ENCODE measurements around the gene U2AF1L4. TPM values are rescaled to one million over a fixed set of nuclear protein-coding genes. Genes with fewer than 3 reads are reported as not detected.

U2AF1L4 gene
- total RNA-seq, 1 experiment from 2014 or later: 14.3 TPM

DNA sequence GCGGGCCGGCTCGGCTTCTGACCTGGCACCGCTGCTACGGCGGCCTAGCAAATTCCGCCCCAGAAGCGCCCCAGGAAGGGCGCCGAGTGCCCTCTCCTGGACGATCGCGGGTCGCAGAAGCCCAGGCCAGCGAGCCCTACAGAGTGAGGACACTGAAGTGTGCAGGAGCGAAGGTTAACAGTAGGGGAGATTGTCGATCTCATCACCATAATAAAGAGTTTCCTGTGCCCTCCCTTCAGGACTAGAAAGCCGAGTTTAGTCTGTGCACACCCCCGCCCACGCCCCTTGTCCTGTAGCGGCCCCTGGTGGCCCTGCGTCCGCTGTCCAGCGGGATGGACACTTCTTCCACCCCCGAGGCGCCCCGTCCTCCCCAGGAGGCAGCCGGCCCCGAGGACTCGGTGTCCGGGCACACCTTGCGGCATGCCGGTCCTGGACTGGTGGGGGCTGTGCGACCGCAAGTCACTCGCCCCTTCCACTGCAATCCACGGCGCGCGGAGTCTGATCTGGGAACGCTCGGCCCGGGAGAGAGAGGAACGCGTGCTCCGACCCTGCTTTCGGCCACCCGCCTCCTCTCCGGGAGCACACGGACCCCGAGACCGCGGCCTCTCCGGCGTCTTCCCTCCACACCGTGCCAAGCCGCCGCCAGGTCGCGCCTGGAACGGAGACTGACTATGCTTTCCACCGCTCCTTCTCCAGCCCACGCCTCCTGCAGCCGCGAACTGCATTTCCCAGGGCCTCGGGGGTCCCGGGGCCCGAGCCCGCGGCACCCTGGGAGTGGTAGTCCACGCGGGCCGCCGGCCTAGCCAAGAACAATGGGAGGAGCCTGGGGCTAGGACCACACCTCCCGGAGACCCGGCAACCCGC is 28.2 kb downstream of the U2AF1L4 start:
- Histone ChIP-seq H3K4me2 (peak overlapping the region; percentile 99), H3K79me2 (ENCODE audit: low read depth) (peaks cover 34% of the 10 kb centered on the region), H3K4me3 (peak overlapping the region; percentile 85), H3K9me2 (ENCODE audit: insufficient read depth) (no peaks in the 10 kb centered on the region), H3K36me3 (ENCODE audit: low read depth) (no peaks in the 10 kb centered on the region), H3K4me1 (replicated peaks; ENCODE audit: insufficient read depth) (peaks cover 20% of the 10 kb centered on the region), H3F3A (ENCODE audit: insufficient read depth, low read depth) (peaks cover 6% of the 10 kb centered on the region; the same call in 1 of the 2 replicates), H3K27me3 (ENCODE audit: insufficient read depth, low read depth) (no peaks in the 10 kb centered on the region), H3K27ac (peak overlapping the region; percentile 45), H4K20me1 (ENCODE audit: insufficient read depth) (peaks cover 14% of the 10 kb centered on the region), H2AFZ (peak overlapping the region; percentile 99), H3K9me3 (ENCODE audit: insufficient read depth, low read depth) (no peaks in the 10 kb centered on the region)
- CTCF ChIA-PET: interaction anchor here (0.5 kb wide), 1 partner anchor 181 kb away, joined by 4 read pairs; no protein-coding TSS in a partner anchor
- intact Hi-C loops (cut with micrococcal nuclease; ENCODE audit: unreplicated experiment): loop anchor here (1.0 to 5.0 kb wide), 14 partner anchors 24 to 744 kb away; partner anchors contain the start of genes COX6B1, LIN37, PSENEN and U2AF1L4
- DNase-seq: peak; percentile 83 to 89
- POLR2A ChIA-PET (ENCODE audit: unreplicated experiment): no interaction called here
- BruUV-seq (replicated peaks): TSS peak; percentile 52
- TF ChIP-seq EZH2 (IDR thresholded peaks at IDR 0.05; ENCODE audit: low read depth) (no peak), CTCF (conservative IDR thresholded peaks at IDR 0.05) (peak; percentile 91)

DNA sequence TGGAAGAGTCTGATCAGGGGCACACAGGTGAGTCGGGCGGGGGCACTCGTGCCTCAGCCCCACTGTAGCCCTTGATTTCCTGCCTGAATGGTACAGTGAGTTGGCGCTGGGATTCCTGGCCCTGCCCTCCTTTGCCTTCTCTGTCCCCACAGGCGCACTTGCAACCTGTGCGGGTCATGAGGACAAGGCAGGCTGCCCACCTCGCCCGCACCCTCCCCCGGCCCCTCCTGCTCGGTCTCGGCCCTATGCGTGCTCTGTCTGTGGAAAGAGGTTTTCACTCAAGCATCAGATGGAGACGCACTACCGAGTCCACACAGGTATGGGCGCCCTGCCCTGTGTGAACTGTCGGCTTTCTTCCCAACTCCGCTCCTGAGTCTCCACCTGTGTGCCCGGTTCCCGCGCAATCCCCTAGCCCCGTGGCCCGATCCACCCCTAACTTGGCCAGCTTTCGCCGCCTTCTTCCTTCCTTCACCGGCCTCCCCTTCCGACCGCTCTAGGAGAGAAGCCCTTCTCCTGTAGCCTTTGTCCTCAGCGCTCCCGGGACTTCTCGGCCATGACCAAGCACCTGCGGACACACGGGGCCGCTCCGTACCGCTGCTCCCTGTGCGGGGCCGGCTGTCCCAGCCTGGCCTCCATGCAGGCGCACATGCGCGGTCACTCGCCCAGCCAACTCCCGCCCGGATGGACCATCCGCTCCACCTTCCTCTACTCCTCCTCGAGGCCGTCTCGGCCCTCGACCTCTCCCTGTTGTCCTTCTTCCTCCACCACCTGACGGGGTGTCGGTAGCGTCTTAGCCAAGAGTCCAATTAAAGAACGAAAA is 29.0 kb downstream of the U2AF1L4 start:
- H3K4me1 ChIP-seq (replicated peaks; ENCODE audit: insufficient read depth): peaks cover 20% of the 10 kb centered on the region
- ChIA-PET CTCF (interaction anchor here (0.6 kb wide), 1 partner anchor 22 kb away, joined by 3 read pairs; no protein-coding TSS in a partner anchor), POLR2A (ENCODE audit: unreplicated experiment) (interaction anchor here (0.7 kb wide), 1 partner anchor 689 kb away, joined by 4 read pairs; no protein-coding TSS in a partner anchor)
- peak overlapping the region; percentile 85 for H3K4me3 ChIP-seq
- DNase-seq: peak in 1 of 2 experiments; percentile 42
- no peaks in the 10 kb centered on the region for H3K36me3 ChIP-seq (ENCODE audit: low read depth)
- H3K27ac ChIP-seq: peak overlapping the region; percentile 45
- no peaks in the 10 kb centered on the region for H3K9me2 ChIP-seq (ENCODE audit: insufficient read depth)
- H4K20me1 ChIP-seq (ENCODE audit: insufficient read depth): peaks cover 14% of the 10 kb centered on the region
- H3K27me3 ChIP-seq (ENCODE audit: insufficient read depth, low read depth): no peaks in the 10 kb centered on the region
- H3K4me2 ChIP-seq: peak overlapping the region; percentile 99
- intact Hi-C loops (cut with micrococcal nuclease; ENCODE audit: unreplicated experiment): loop anchor here (1.0 to 5.0 kb wide), 7 partner anchors 29 to 743 kb away; partner anchors contain the start of genes PSENEN and U2AF1L4
- peak overlapping the region; percentile 99 for H2AFZ ChIP-seq
- TF ChIP-seq EZH2 (IDR thresholded peaks at IDR 0.05; ENCODE audit: low read depth) (no peak), CTCF (conservative IDR thresholded peaks at IDR 0.05) (no peak)
- H3K9me3 ChIP-seq (ENCODE audit: insufficient read depth, low read depth): no peaks in the 10 kb centered on the region
- BruUV-seq (replicated peaks): no TSS peak
- H3K79me2 ChIP-seq (ENCODE audit: low read depth): peaks cover 34% of the 10 kb centered on the region
- peaks cover 6% of the 10 kb centered on the region; the same call in 1 of the 2 replicates for H3F3A ChIP-seq (ENCODE audit: insufficient read depth, low read depth)

GRCh38 chr19:35715355-35715809 is 29.8 kb downstream of the U2AF1L4 start:
- no peak for DNase-seq
- Histone ChIP-seq H3K27me3 (ENCODE audit: insufficient read depth, low read depth) (no peaks in the 10 kb centered on the region), H3K4me2 (peak overlapping the region; percentile 99), H3K9me3 (ENCODE audit: insufficient read depth, low read depth) (no peaks in the 10 kb centered on the region), H3K36me3 (ENCODE audit: low read depth) (no peaks in the 10 kb centered on the region), H2AFZ (peak overlapping the region; percentile 99; the same call in 1 of the 2 replicates), H3K79me2 (ENCODE audit: low read depth) (peaks cover 34% of the 10 kb centered on the region), H3K9me2 (ENCODE audit: insufficient read depth) (no peaks in the 10 kb centered on the region), H3K4me3 (peak overlapping the region; percentile 85; the same call in 1 of the 2 replicates), H4K20me1 (ENCODE audit: insufficient read depth) (peaks cover 14% of the 10 kb centered on the region), H3K27ac (no peak overlapping the region), H3K4me1 (replicated peaks; ENCODE audit: insufficient read depth) (peaks cover 20% of the 10 kb centered on the region), H3F3A (ENCODE audit: insufficient read depth, low read depth) (peaks cover 6% of the 10 kb centered on the region; the same call in 1 of the 2 replicates)
- ChIA-PET CTCF (no interaction called here), POLR2A (ENCODE audit: unreplicated experiment) (interaction anchor here (0.6 to 0.7 kb wide), 2 partner anchors 689 to 1581 kb away, joined by 4 to 6 read pairs; no protein-coding TSS in a partner anchor)
- no TSS peak for BruUV-seq (replicated peaks)
- intact Hi-C loops (cut with micrococcal nuclease; ENCODE audit: unreplicated experiment): loop anchor here (5.0 kb wide), 1 partner anchor 398 kb away; no protein-coding TSS in a partner anchor
- TF ChIP-seq CTCF (conservative IDR thresholded peaks at IDR 0.05): no peak
- no peak for TF ChIP-seq EZH2 (IDR thresholded peaks at IDR 0.05; ENCODE audit: low read depth)
